Measurements from ENCODE around the gene CYTH1.

DNA sequence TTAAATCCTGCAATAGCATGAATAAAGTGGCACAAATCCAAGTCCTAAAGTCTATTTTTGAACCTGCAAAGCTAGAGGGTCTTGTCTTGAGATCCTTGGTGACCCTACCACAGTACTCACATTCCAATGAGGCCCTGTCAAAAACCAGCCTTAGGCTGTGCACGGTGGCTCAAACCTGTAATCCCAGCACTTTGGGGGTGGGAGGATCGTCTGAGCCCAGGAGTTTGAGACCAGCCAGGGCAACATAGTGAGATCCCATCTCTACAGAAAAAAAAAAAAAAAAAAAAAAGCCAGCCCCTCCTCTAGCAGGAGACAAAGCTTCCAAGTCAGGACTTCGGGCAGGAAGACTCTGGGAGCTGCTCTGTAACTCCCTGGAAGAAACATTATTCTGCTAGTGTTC lies 16.3 kb downstream of the CYTH1 start:
- TF ChIP-seq, protein P1, sequence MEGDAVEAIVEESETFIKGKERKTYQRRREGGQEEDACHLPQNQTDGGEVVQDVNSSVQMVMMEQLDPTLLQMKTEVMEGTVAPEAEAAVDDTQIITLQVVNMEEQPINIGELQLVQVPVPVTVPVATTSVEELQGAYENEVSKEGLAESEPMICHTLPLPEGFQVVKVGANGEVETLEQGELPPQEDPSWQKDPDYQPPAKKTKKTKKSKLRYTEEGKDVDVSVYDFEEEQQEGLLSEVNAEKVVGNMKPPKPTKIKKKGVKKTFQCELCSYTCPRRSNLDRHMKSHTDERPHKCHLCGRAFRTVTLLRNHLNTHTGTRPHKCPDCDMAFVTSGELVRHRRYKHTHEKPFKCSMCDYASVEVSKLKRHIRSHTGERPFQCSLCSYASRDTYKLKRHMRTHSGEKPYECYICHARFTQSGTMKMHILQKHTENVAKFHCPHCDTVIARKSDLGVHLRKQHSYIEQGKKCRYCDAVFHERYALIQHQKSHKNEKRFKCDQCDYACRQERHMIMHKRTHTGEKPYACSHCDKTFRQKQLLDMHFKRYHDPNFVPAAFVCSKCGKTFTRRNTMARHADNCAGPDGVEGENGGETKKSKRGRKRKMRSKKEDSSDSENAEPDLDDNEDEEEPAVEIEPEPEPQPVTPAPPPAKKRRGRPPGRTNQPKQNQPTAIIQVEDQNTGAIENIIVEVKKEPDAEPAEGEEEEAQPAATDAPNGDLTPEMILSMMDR (conservative IDR thresholded peaks at IDR 0.05; ENCODE audit: low read length): no peak
- no peak for TF ChIP-seq EZH2phosphoT487 (IDR thresholded peaks at IDR 0.05; ENCODE audit: borderline replicate concordance, low read depth, low read length)

All from OCI-LY7 (cell line).